A673 (cell line): Measurements from ENCODE around the gene RBM15. TPM values are rescaled to one million over a fixed set of nuclear protein-coding genes. Genes with fewer than 3 reads are reported as not detected.

ENCODE experiments used
- BruUV-seq: library from RNA; stranded (reverse); fragments of 400-500 nt; replicated peaks from 2 replicates; lab custom pipeline; 2021; lab: Mats Ljungman, UMichigan
- CTCF ChIA-PET: fragments of 300-600 bp; sonication (Branson Sonifier 250); formaldehyde crosslinking; loops from one replicate; lab custom pipeline; 2022; ENCODE audit warnings: antibody characterized with exemption; lab: Charles Lee
- POLR2A ChIA-PET: fragments of 300-600 bp; sonication (Branson Sonifier 250); formaldehyde crosslinking; loops from one replicate; lab custom pipeline; 2022; ENCODE audit warnings: antibody characterized with exemption; ENCODE audit not compliant: low non-redundant PET; lab: Charles Lee
- DNase-seq: peaks from one replicate; pipeline ENCODE4 v3.0.0-alpha.2; 2015; ENCODE audit warnings: low spot score
- H3K27ac ChIP-seq: fragments of 200-600 bp; sonication (generic); 2 replicates; pipeline ENCODE4 v1.5.1; 2016; ENCODE audit warnings: mixed run types, low read depth, mild to moderate bottlenecking, mixed read lengths, antibody characterized with exemption, low read length; ENCODE audit not compliant: poor library complexity, severe bottlenecking
- H3K27me3 ChIP-seq: fragments of 200-600 bp; sonication (generic); replicated peaks from 2 replicates; pipeline ENCODE4 v1.6.1; 2017; ENCODE audit warnings: mixed run types, low read depth, mild to moderate bottlenecking, mixed read lengths, antibody characterized with exemption, low read length; ENCODE audit not compliant: insufficient read depth, poor library complexity
- H3K36me3 ChIP-seq: fragments of 200-600 bp; sonication (generic); 2 replicates; pipeline ENCODE4 v1.6.1; 2016; ENCODE audit warnings: mixed run types, mild to moderate bottlenecking, mixed read lengths, antibody characterized with exemption, low read length; ENCODE audit not compliant: insufficient read depth, poor library complexity, severe bottlenecking
- H3K4me1 ChIP-seq: fragments of 200-600 bp; sonication (generic); 2 replicates; pipeline ENCODE4 v1.6.1; 2017; ENCODE audit warnings: mixed run types, mild to moderate bottlenecking, mixed read lengths, antibody characterized with exemption, low read length; ENCODE audit not compliant: insufficient read depth, poor library complexity, severe bottlenecking
- H3K4me3 ChIP-seq: fragments of 200-600 bp; sonication (generic); 2 replicates; pipeline ENCODE4 v1.5.1; 2016; ENCODE audit warnings: low read depth, mixed run types, mild to moderate bottlenecking, mixed read lengths, low read length; ENCODE audit not compliant: poor library complexity, severe bottlenecking
- H3K9me3 ChIP-seq: fragments of 200-600 bp; sonication (generic); 2 replicates; pipeline ENCODE4 v1.6.1; 2016; ENCODE audit warnings: mixed run types, low read depth, mild to moderate bottlenecking, mixed read lengths, antibody characterized with exemption, low read length; ENCODE audit not compliant: poor library complexity, severe bottlenecking
- EZH2 ChIP-seq: fragments of 200-600 bp; sonication (generic); IDR thresholded peaks from 2 replicates; pipeline ENCODE4 v1.6.1; 2017; ENCODE audit warnings: borderline replicate concordance, low read depth, mild to moderate bottlenecking, mixed read lengths, antibody characterized with exemption, low read length; ENCODE audit not compliant: poor library complexity, severe bottlenecking
- intact Hi-C: fragments of 100-400 bp; cut with micrococcal nuclease; formaldehyde crosslinking; loops from one replicate; pipeline ENCODE4 v1.10.0; 2022; ENCODE audit not compliant: unreplicated experiment
- total RNA-seq: library from RNA; stranded (reverse); gene quantifications from 2 replicates; pipeline ENCODE4 v1.2.3, GENCODE V29; 2021
- TF ChIP-seq, protein P1 (sequence below): fragments of 300-800, 200-600 bp; sonication (generic); conservative IDR thresholded peaks from 2 replicates; pipeline ENCODE4 v1.5.1; 2017; ENCODE audit warnings: low read depth, mild to moderate bottlenecking, antibody characterized with exemption, low read length, moderate library complexity, mixed read lengths

Gene RBM15
- total RNA-seq, 1 experiment from 2014 or later, result 60.3 TPM

DNA sequence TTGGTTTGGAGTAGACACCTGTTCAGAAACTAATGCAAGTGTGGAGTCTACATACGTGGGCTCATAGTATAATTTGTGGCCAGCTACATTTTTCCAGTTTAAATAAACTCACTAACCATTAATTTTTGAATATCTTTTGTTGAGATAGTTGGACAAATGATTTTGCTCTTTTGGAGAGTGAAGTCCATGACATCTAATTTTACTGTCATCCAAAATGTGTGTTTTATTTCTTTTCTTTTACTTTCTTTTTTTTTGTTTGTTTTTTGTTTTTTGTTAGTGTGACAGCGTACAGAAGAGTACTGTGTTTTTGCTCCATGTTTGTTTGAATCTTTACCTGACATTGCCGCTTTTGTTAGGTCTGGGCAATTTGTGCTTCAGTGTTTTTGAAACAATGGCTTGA, 5.0 kb downstream of the RBM15 start:
- no peak for TF ChIP-seq EZH2
- TF ChIP-seq, protein P1, sequence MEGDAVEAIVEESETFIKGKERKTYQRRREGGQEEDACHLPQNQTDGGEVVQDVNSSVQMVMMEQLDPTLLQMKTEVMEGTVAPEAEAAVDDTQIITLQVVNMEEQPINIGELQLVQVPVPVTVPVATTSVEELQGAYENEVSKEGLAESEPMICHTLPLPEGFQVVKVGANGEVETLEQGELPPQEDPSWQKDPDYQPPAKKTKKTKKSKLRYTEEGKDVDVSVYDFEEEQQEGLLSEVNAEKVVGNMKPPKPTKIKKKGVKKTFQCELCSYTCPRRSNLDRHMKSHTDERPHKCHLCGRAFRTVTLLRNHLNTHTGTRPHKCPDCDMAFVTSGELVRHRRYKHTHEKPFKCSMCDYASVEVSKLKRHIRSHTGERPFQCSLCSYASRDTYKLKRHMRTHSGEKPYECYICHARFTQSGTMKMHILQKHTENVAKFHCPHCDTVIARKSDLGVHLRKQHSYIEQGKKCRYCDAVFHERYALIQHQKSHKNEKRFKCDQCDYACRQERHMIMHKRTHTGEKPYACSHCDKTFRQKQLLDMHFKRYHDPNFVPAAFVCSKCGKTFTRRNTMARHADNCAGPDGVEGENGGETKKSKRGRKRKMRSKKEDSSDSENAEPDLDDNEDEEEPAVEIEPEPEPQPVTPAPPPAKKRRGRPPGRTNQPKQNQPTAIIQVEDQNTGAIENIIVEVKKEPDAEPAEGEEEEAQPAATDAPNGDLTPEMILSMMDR, result no peak
- Histone ChIP-seq H3K27me3 (no peaks in the 10 kb centered on the region), H3K9me3 (no peaks in the 10 kb centered on the region), H3K4me1 (peaks cover 52% of the 10 kb centered on the region), H3K36me3 (peaks cover 87% of the 10 kb centered on the region), H3K4me3 (peak overlapping the region; percentile 75), H3K27ac (no peak overlapping the region)
- intact Hi-C loops, result no loop called here
- BruUV-seq, result no TSS peak
- CTCF ChIA-PET, result no interaction called here
- POLR2A ChIA-PET, result no interaction called here
- no peak for DNase-seq

DNA sequence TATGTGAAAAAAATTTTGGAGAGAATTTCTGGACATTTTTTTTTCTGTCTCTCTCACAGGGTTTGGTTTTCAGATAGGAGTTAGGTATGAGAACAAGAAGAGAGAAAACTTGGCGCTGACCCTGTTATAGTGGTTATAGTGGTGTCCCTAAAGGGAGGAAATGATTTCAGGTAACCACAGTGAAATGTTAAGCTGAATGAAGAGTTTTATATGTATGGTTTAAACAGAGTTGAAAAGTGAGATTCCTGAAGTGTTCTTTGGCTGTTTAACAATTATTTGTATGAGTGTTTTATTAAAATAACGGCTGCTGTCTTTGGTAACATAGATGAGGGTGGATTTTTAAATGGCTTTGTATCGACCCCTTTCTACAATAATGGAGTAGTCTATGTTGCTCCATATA, 6.3 kb downstream of the RBM15 start:
- peaks cover 50% of the 10 kb centered on the region for H3K4me1 ChIP-seq
- no peaks in the 10 kb centered on the region for H3K27me3 ChIP-seq
- DNase-seq, result no peak
- BruUV-seq, result no TSS peak
- CTCF ChIA-PET, result no interaction called here
- no peak overlapping the region for H3K4me3 ChIP-seq
- intact Hi-C loops, result no loop called here
- H3K36me3 ChIP-seq, result peaks cover 86% of the 10 kb centered on the region
- H3K27ac ChIP-seq, result no peak overlapping the region
- POLR2A ChIA-PET, result no interaction called here
- H3K9me3 ChIP-seq, result no peaks in the 10 kb centered on the region
- TF ChIP-seq, protein P1, result no peak

DNA sequence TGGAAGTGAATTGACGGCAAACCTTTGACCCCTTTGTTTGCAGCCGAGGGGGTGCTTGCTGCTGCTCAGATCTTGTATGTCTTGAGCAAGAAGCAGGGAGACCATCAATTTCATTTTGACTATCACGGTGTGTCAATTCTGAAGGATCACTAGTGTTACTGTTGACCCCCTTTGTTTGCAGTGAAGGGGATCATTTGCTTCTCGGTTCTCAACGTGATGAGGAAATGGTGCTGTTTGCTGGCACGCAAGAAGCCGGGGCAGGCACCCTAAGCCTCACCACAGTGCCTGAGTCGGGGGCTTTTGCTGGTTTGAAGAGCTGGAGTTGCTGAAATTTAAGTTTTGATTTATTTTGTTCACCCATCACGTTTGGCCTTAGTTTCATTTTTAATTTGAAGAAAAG, 7.5 kb downstream of the RBM15 start:
- H3K27ac ChIP-seq, result no peak overlapping the region
- H3K4me3 ChIP-seq, result no peak overlapping the region
- intact Hi-C loops, result no loop called here
- H3K4me1 ChIP-seq, result peaks cover 47% of the 10 kb centered on the region
- TF ChIP-seq EZH2, result no peak
- TF ChIP-seq, protein P1, result no peak
- BruUV-seq, result no TSS peak
- H3K36me3 ChIP-seq, result peaks cover 74% of the 10 kb centered on the region
- ChIA-PET CTCF (no interaction called here), POLR2A (no interaction called here)
- no peak for DNase-seq
- H3K27me3 ChIP-seq, result no peaks in the 10 kb centered on the region
- H3K9me3 ChIP-seq, result no peaks in the 10 kb centered on the region
